SK-N-SH (cell line): ENCODE measurements around the gene CDK1. TPM values are rescaled to one million over a fixed set of nuclear protein-coding genes. Genes with fewer than 3 reads are reported as not detected.

ENCODE experiments used
- CTCF ChIA-PET: fragments of 300-600, 350-600 bp; formaldehyde crosslinking; extraction: SDS; loops from one replicate; lab custom pipeline; 2021; lab: Yijun Ruan, JAX
- POLR2A ChIA-PET: fragments of 350-600 bp; sonication (Branson Sonifier 250); formaldehyde crosslinking; extraction: SDS; loops from one replicate; lab custom pipeline; 2020; ENCODE audit warnings: antibody characterized with exemption, inconsistent platforms; lab: Yijun Ruan, JAX
- DNase-seq: peaks from one replicate; pipeline ENCODE4 v3.0.0; 2012
- H2AFZ ChIP-seq: fragments of 200-600 bp; sonication (generic); 2 replicates; pipeline ENCODE4 v1.8.1; 2016; ENCODE audit warnings: antibody characterized with exemption, mild to moderate bottlenecking, low read depth
- H3F3A ChIP-seq: fragments of 200-600 bp; sonication (generic); replicated peaks from 2 replicates; pipeline ENCODE3; 2016; ENCODE audit warnings: antibody characterized with exemption, mild to moderate bottlenecking; ENCODE audit not compliant: insufficient read depth
- H3K27ac ChIP-seq, 2 experiments: fragments of 200-500 bp in 1 of 2; fragments of 200-600 bp in 1 of 2; sonication (Bioruptor generic) in 1 of 2; sonication (generic), shearing (Covaris generic) in 1 of 2; 2 replicates each; pipeline versions ENCODE4 v1.5.1 to v1.6.1; 2014 to 2016; ENCODE audit warnings: low read depth in 2 of 2, inconsistent platforms in 1 of 2, low read length in 1 of 2, mild to moderate bottlenecking in 1 of 2, mixed read lengths in 1 of 2
- H3K27me3 ChIP-seq: fragments of 200-600 bp; sonication (generic), shearing (Covaris generic); 2 replicates; pipeline ENCODE4 v1.6.1; 2016; ENCODE audit warnings: mixed run types; ENCODE audit not compliant: insufficient read depth
- H3K36me3 ChIP-seq, 2 experiments: fragments of 200-500 bp in 1 of 2; fragments of 200-600 bp in 1 of 2; sonication (Bioruptor generic) in 1 of 2; sonication (generic) in 1 of 2; replicated peaks in 1 of 2; 2 replicates each; pipeline versions ENCODE3 to v1.5.1; 2014 to 2016; ENCODE audit warnings: low read length in 1 of 2, mild to moderate bottlenecking in 1 of 2; ENCODE audit not compliant: insufficient read depth in 2 of 2, control insufficient read depth in 1 of 2
- H3K4me1 ChIP-seq, 2 experiments: fragments of 200-500 bp in 1 of 2; fragments of 200-600 bp in 1 of 2; sonication (Bioruptor generic) in 1 of 2; sonication (generic), shearing (Covaris generic) in 1 of 2; 2 replicates each; pipeline versions ENCODE4 v1.5.1 to v1.6.1; 2014 to 2016; ENCODE audit warnings: low read depth in 1 of 2, low read length in 1 of 2, mixed run types in 1 of 2; ENCODE audit not compliant: insufficient read depth in 2 of 2, control insufficient read depth in 1 of 2
- H3K4me2 ChIP-seq: fragments of 200-600 bp; sonication (generic), shearing (Covaris generic); 2 replicates; pipeline ENCODE4 v1.6.1; 2017; ENCODE audit warnings: mixed run types
- H3K4me3 ChIP-seq, 2 experiments: fragments of 200-500 bp in 1 of 2; fragments of 200-600 bp in 1 of 2; sonication (Bioruptor generic) in 1 of 2; sonication (generic), shearing (Covaris generic) in 1 of 2; 2 replicates each; pipeline versions ENCODE4 v1.5.1 to v1.8.1; 2014 to 2016; ENCODE audit warnings: low read depth in 2 of 2, inconsistent platforms in 1 of 2, low read length in 1 of 2, mild to moderate bottlenecking in 1 of 2, mixed read lengths in 1 of 2, moderate library complexity in 1 of 2
- H3K79me2 ChIP-seq: fragments of 200-600 bp; sonication (generic); 2 replicates; pipeline ENCODE4 v1.8.1; 2017; ENCODE audit warnings: mild to moderate bottlenecking; ENCODE audit not compliant: insufficient read depth
- H3K9ac ChIP-seq: fragments of 200-600 bp; sonication (generic); 2 replicates; pipeline ENCODE4 v1.6.1; 2017; ENCODE audit warnings: mixed run types
- H3K9me2 ChIP-seq: fragments of 200-600 bp; sonication (generic); 2 replicates; pipeline ENCODE4 v1.6.1; 2017; ENCODE audit warnings: mixed run types
- H3K9me3 ChIP-seq: fragments of 200-600 bp; sonication (generic); 2 replicates; pipeline ENCODE4 v1.6.1; 2017; ENCODE audit warnings: mixed run types, mild to moderate bottlenecking, moderate library complexity
- H4K20me1 ChIP-seq: fragments of 200-600 bp; sonication (generic); 2 replicates; pipeline ENCODE4 v1.6.1; 2017; ENCODE audit warnings: mild to moderate bottlenecking, mixed run types; ENCODE audit not compliant: insufficient read depth
- ELF1 ChIP-seq: IDR thresholded peaks from 2 replicates; pipeline ENCODE4 v1.4.0; 2012
- FOSL2 ChIP-seq: IDR thresholded peaks from 2 replicates; pipeline ENCODE4 v1.4.0; 2012; ENCODE audit warnings: low read depth, mild to moderate bottlenecking, moderate library complexity, borderline replicate concordance
- FOXJ3 ChIP-seq: sonication (generic); formaldehyde crosslinking; IDR thresholded peaks from 2 replicates; pipeline ENCODE4 v1.5.1; 2020; ENCODE audit warnings: mild to moderate bottlenecking, missing genetic modification reagents
- MEF2A ChIP-seq: IDR thresholded peaks from 2 replicates; pipeline ENCODE4 v1.4.0; 2012; ENCODE audit warnings: low read depth, borderline replicate concordance
- MXI1 ChIP-seq: IDR thresholded peaks from 2 replicates; pipeline ENCODE4 v1.6.1; 2012; ENCODE audit warnings: mild to moderate bottlenecking, low read depth, low read length, improper control_type of control experiment
- NFIC ChIP-seq: IDR thresholded peaks from 2 replicates; pipeline ENCODE4 v1.4.0; 2012; ENCODE audit warnings: borderline replicate concordance
- NRF1 ChIP-seq: IDR thresholded peaks from 2 replicates; pipeline ENCODE4 v1.6.1; 2012; ENCODE audit warnings: low read depth, mild to moderate bottlenecking, low read length
- SIN3A ChIP-seq: IDR thresholded peaks from 2 replicates; pipeline ENCODE4 v1.6.1; 2012; ENCODE audit warnings: low read depth, mild to moderate bottlenecking, low read length, moderate library complexity, borderline replicate concordance
- TAF1 ChIP-seq: IDR thresholded peaks from 2 replicates; pipeline ENCODE4 v1.6.1; 2012; ENCODE audit warnings: low read depth, mild to moderate bottlenecking, low read length, moderate library complexity, borderline replicate concordance
- TCF12 ChIP-seq: IDR thresholded peaks from 2 replicates; pipeline ENCODE4 v1.4.0; 2012
- YY1 ChIP-seq: IDR thresholded peaks from 2 replicates; pipeline ENCODE4 v1.4.0; 2012; ENCODE audit warnings: low read depth, mild to moderate bottlenecking
- polyA plus RNA-seq, 3 experiments: library from polyadenylated mRNA; depleted of rRNA; stranded (reverse); fragments of >200 nt; gene quantifications; 2 replicates each; pipeline ENCODE4 v1.2.3, GENCODE V29; 2012
- TF ChIP-seq, protein P1 (sequence below): fragments of 200-600 bp; sonication (generic); IDR thresholded peaks from 2 replicates; pipeline ENCODE4 v1.6.1; 2017; ENCODE audit warnings: antibody characterized with exemption, mild to moderate bottlenecking, moderate library complexity
- TF ChIP-seq, protein P2 (sequence below): IDR thresholded peaks from 2 replicates; pipeline ENCODE4; 2012
- TF ChIP-seq, protein P3 (sequence below): IDR thresholded peaks from 2 replicates; pipeline ENCODE4 v1.4.0; 2012; ENCODE audit warnings: low read depth, borderline replicate concordance
- TF ChIP-seq, protein P4 (sequence below): fragments of 150-350 bp; IDR thresholded peaks from 2 replicates; pipeline ENCODE4 v1.6.1; 2016; ENCODE audit warnings: mild to moderate bottlenecking, low read depth, low read length

Gene CDK1
- polyA plus RNA-seq, 1 of the 3 experiments (the other 2 are of a cell fraction), result 20.8 TPM

DNA sequence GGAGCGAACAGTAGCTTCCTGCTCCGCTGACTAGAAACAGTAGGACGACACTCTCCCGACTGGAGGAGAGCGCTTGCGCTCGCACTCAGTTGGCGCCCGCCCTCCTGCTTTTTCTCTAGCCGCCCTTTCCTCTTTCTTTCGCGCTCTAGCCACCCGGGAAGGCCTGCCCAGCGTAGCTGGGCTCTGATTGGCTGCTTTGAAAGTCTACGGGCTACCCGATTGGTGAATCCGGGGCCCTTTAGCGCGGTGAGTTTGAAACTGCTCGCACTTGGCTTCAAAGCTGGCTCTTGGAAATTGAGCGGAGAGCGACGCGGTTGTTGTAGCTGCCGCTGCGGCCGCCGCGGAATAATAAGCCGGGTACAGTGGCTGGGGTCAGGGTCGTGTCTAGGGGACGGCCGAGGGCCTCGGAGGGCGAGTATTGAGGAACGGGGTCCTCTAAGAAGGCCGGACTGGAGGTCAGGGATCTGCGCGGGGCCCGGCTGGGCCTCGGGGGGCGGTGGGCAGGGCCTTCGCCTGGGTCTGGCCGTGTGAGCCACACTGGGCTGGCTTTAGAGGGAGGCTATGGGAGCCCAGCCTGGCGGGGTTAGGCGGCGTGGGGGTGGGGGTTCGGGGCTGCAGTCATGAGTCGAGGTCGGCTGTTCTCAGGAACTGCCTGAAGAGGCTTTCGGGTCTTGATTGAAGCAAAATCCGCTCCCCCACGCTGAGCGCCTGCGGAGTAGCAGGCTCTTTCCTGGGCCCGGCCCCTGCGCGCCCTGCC, at the start of gene CDK1 (continued):
- TF ChIP-seq NFIC (no peak), FOSL2 (peak; percentile 18; the same call in 1 of the 2 replicates), NRF1 (peak; percentile 81), SIN3A (peak; percentile 99; the same call in 1 of the 2 replicates), TCF12 (no peak; the same call in 1 of the 2 replicates), ELF1 (no peak; the same call in 1 of the 2 replicates), FOXJ3 (no peak), MEF2A (no peak)
- TF ChIP-seq, protein P1, sequence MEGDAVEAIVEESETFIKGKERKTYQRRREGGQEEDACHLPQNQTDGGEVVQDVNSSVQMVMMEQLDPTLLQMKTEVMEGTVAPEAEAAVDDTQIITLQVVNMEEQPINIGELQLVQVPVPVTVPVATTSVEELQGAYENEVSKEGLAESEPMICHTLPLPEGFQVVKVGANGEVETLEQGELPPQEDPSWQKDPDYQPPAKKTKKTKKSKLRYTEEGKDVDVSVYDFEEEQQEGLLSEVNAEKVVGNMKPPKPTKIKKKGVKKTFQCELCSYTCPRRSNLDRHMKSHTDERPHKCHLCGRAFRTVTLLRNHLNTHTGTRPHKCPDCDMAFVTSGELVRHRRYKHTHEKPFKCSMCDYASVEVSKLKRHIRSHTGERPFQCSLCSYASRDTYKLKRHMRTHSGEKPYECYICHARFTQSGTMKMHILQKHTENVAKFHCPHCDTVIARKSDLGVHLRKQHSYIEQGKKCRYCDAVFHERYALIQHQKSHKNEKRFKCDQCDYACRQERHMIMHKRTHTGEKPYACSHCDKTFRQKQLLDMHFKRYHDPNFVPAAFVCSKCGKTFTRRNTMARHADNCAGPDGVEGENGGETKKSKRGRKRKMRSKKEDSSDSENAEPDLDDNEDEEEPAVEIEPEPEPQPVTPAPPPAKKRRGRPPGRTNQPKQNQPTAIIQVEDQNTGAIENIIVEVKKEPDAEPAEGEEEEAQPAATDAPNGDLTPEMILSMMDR, result no peak
- TF ChIP-seq, protein P2, sequence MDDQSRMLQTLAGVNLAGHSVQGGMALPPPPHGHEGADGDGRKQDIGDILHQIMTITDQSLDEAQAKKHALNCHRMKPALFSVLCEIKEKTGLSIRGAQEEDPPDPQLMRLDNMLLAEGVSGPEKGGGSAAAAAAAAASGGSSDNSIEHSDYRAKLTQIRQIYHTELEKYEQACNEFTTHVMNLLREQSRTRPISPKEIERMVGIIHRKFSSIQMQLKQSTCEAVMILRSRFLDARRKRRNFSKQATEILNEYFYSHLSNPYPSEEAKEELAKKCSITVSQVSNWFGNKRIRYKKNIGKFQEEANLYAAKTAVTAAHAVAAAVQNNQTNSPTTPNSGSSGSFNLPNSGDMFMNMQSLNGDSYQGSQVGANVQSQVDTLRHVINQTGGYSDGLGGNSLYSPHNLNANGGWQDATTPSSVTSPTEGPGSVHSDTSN, result no peak

DNA sequence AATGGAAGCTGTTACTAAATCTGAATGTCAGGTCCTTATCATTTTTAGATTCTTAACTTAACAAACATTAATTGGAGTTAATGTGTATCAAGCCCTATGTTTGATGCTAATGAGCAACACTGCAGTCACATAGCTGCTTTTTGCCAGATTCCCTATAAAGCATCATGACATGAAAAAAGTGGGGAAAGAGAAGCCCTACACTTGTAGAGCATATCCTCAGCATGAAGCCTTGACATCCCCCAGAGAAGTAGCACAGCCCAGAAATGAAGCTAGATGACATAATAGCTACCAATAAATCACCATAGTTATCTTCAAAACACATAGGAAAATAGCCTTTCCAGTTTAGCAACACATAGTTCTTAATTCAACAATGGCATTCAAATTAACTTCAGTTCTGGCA, 49.2 kb upstream of the CDK1 start:
- TF ChIP-seq FOXJ3, result no peak
- no peak for TF ChIP-seq MXI1
- no peak for TF ChIP-seq MEF2A
- TF ChIP-seq TAF1, result no peak
- TF ChIP-seq, protein P3, sequence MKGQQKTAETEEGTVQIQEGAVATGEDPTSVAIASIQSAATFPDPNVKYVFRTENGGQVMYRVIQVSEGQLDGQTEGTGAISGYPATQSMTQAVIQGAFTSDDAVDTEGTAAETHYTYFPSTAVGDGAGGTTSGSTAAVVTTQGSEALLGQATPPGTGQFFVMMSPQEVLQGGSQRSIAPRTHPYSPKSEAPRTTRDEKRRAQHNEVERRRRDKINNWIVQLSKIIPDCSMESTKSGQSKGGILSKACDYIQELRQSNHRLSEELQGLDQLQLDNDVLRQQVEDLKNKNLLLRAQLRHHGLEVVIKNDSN, result no peak
- no peak for TF ChIP-seq YY1
- TF ChIP-seq, protein P4, sequence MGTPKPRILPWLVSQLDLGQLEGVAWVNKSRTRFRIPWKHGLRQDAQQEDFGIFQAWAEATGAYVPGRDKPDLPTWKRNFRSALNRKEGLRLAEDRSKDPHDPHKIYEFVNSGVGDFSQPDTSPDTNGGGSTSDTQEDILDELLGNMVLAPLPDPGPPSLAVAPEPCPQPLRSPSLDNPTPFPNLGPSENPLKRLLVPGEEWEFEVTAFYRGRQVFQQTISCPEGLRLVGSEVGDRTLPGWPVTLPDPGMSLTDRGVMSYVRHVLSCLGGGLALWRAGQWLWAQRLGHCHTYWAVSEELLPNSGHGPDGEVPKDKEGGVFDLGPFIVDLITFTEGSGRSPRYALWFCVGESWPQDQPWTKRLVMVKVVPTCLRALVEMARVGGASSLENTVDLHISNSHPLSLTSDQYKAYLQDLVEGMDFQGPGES, result no peak
- ChIA-PET CTCF (interaction anchor here (0.6 to 0.7 kb wide), 2 partner anchors 12 to 29 kb away, joined by 3 read pairs; no protein-coding TSS in a partner anchor), POLR2A (no interaction called here)
- no peaks in the 10 kb centered on the region; the same call in 1 of the 2 replicates for H3K27me3 ChIP-seq
- no peaks in the 10 kb centered on the region for H3F3A ChIP-seq
- H3K9ac ChIP-seq, result no peak overlapping the region
- peaks cover 0 to 3% of the 10 kb centered on the region in 2 experiments; a peak in 1 of 4 replicates for H3K4me1 ChIP-seq
- H3K79me2 ChIP-seq, result no peaks in the 10 kb centered on the region
- H3K27ac ChIP-seq, result no peak overlapping the region
- no peaks in the 10 kb centered on the region for H4K20me1 ChIP-seq
- H3K9me2 ChIP-seq, result no peaks in the 10 kb centered on the region
- no peak for DNase-seq
- no peak overlapping the region for H3K4me3 ChIP-seq
- H2AFZ ChIP-seq, result no peak overlapping the region
- no peak overlapping the region for H3K4me2 ChIP-seq
- no peaks in the 10 kb centered on the region for H3K36me3 ChIP-seq
- no peaks in the 10 kb centered on the region for H3K9me3 ChIP-seq
